GM23338 (cell line): ENCODE results near the gene LIN7C. TPM values are rescaled to one million over a fixed set of nuclear protein-coding genes. Genes with fewer than 3 reads are reported as not detected.

Source experiments
- ATAC-seq: fragments of 200-7000 bp; cut with Tn5 transposase; 3 replicates; pipeline ENCODE4 v1.9.1; 2020
- DNase-seq: peaks from one replicate; pipeline ENCODE4 v3.0.0-alpha.2; 2015; ENCODE audit warnings: low spot score
- H2AFZ ChIP-seq: fragments of 200-600 bp; sonication (generic); 2 replicates; pipeline ENCODE4 v1.8.0; 2016; ENCODE audit warnings: antibody characterized with exemption, mild to moderate bottlenecking, moderate library complexity
- H3F3A ChIP-seq: fragments of 200-600 bp; sonication (generic); replicated peaks from 2 replicates; pipeline ENCODE4 v1.8.0; 2017; ENCODE audit warnings: antibody characterized with exemption, mixed run types, low read depth
- H3K27ac ChIP-seq: fragments of 200-600 bp; sonication (generic); 2 replicates; pipeline ENCODE4 v1.6.1; 2016; ENCODE audit warnings: low read depth
- H3K27me3 ChIP-seq: fragments of 200-600 bp; sonication (generic); 2 replicates; pipeline ENCODE4 v1.8.0; 2016; ENCODE audit warnings: mild to moderate bottlenecking, mixed run types, moderate library complexity; ENCODE audit not compliant: insufficient read depth
- H3K36me3 ChIP-seq: fragments of 200-600 bp; sonication (generic); 2 replicates; pipeline ENCODE4 v1.8.0; 2016; ENCODE audit warnings: mild to moderate bottlenecking; ENCODE audit not compliant: insufficient read depth
- H3K4me1 ChIP-seq: fragments of 200-600 bp; sonication (generic); 2 replicates; pipeline ENCODE4 v1.8.0; 2016; ENCODE audit warnings: mild to moderate bottlenecking, moderate library complexity; ENCODE audit not compliant: insufficient read depth
- H3K4me2 ChIP-seq: fragments of 200-600 bp; sonication (generic); 2 replicates; pipeline ENCODE4 v1.7.1; 2017; ENCODE audit warnings: mixed run types
- H3K4me3 ChIP-seq: fragments of 200-600 bp; sonication (generic); 2 replicates; pipeline ENCODE4 v1.6.1; 2016; ENCODE audit warnings: mixed run types
- H3K79me2 ChIP-seq: fragments of 200-600 bp; sonication (generic); replicated peaks from 2 replicates; pipeline ENCODE4 v1.8.0; 2017; ENCODE audit warnings: mild to moderate bottlenecking; ENCODE audit not compliant: insufficient read depth
- H3K9me2 ChIP-seq: fragments of 200-600 bp; sonication (generic); 2 replicates; pipeline ENCODE4 v1.8.0; 2017; ENCODE audit not compliant: insufficient read depth
- H4K20me1 ChIP-seq: fragments of 200-600 bp; sonication (generic); replicated peaks from 2 replicates; pipeline ENCODE4 v1.8.0; 2017; ENCODE audit warnings: mild to moderate bottlenecking; ENCODE audit not compliant: insufficient read depth
- H3K27ac Mint-ChIP-seq: 2 replicates; pipeline ENCODE4 v1.8.0; 2020; ENCODE audit warnings: inconsistent platforms, mild to moderate bottlenecking, moderate library complexity, mixed read lengths
- H3K27me3 Mint-ChIP-seq: 3 replicates; pipeline ENCODE4 v1.8.0; 2022; ENCODE audit warnings: low read depth, mild to moderate bottlenecking, moderate library complexity, mixed read lengths, inconsistent platforms; ENCODE audit not compliant: insufficient read depth, poor library complexity
- H3K36me3 Mint-ChIP-seq: 3 replicates; pipeline ENCODE4 v1.8.0; 2021; ENCODE audit warnings: low read depth, mild to moderate bottlenecking, inconsistent platforms, moderate library complexity, mixed read lengths
- H3K4me1 Mint-ChIP-seq: 3 replicates; pipeline ENCODE4 v1.8.0; 2020; ENCODE audit warnings: mild to moderate bottlenecking, inconsistent platforms, mixed read lengths
- H3K4me3 Mint-ChIP-seq: 3 replicates; pipeline ENCODE4 v1.8.0; 2021; ENCODE audit warnings: moderate library complexity, mild to moderate bottlenecking, inconsistent platforms, mixed read lengths
- H3K9me3 Mint-ChIP-seq: 3 replicates; pipeline ENCODE4 v1.8.0; 2020; ENCODE audit warnings: moderate library complexity, mild to moderate bottlenecking, inconsistent platforms, mixed read lengths
- CTCF ChIP-seq, 2 experiments: fragments of 200-600 bp in 1 of 2; sonication (generic) in 1 of 2; conservative IDR thresholded peaks; 2 replicates each; pipeline versions ENCODE4 v1.5.1 to v1.6.1; 2016 to 2017; ENCODE audit warnings: antibody characterized with exemption in 2 of 2, low read depth in 2 of 2, mild to moderate bottlenecking in 2 of 2, moderate library complexity in 1 of 2
- ETS1 ChIP-seq: IDR thresholded peaks from 2 replicates; pipeline ENCODE4 v1.6.1; 2016; ENCODE audit warnings: antibody characterized with exemption
- EZH2 ChIP-seq: fragments of 200-600 bp; sonication (generic); IDR thresholded peaks from one replicate; pipeline ENCODE4 v1.8.0; 2017; ENCODE audit warnings: antibody characterized with exemption, mild to moderate bottlenecking, low read depth; ENCODE audit not compliant: unreplicated experiment
- EZH2phosphoT487 ChIP-seq: fragments of 200-600 bp; sonication (generic); IDR thresholded peaks from one replicate; pipeline ENCODE4 v1.8.1; 2018; ENCODE audit warnings: antibody characterized with exemption; ENCODE audit not compliant: unreplicated experiment
- JUNB ChIP-seq: IDR thresholded peaks from one replicate; pipeline ENCODE4 v1.6.1; 2016; ENCODE audit warnings: antibody characterized with exemption; ENCODE audit not compliant: unreplicated experiment
- NANOG ChIP-seq: IDR thresholded peaks from 2 replicates; pipeline ENCODE4 v1.6.1; 2016; ENCODE audit warnings: antibody characterized with exemption, borderline replicate concordance
- POLR2AphosphoS5 ChIP-seq: IDR thresholded peaks from 2 replicates; pipeline ENCODE4 v1.6.1; 2016; ENCODE audit warnings: antibody characterized with exemption, low read depth
- REST ChIP-seq: IDR thresholded peaks from one replicate; pipeline ENCODE4 v1.6.1; 2018; ENCODE audit warnings: antibody characterized with exemption; ENCODE audit not compliant: unreplicated experiment
- ZNF114 ChIP-seq: fragments of 250-450 bp; sonication (Bioruptor Pico); IDR thresholded peaks from 2 replicates; pipeline ENCODE4 v1.5.0; 2020; ENCODE audit warnings: mild to moderate bottlenecking, moderate library complexity
- ZNF331 ChIP-seq: fragments of 250-450 bp; sonication (Bioruptor Pico); IDR thresholded peaks from 2 replicates; pipeline ENCODE4 v1.5.0; 2020; ENCODE audit warnings: low read depth, mild to moderate bottlenecking, moderate library complexity
- ZNF462 ChIP-seq: fragments of 250-450 bp; sonication (Bioruptor Pico); IDR thresholded peaks from 2 replicates; pipeline ENCODE4 v1.5.0; 2020; ENCODE audit warnings: mild to moderate bottlenecking, moderate library complexity
- polyA plus RNA-seq: library from polyadenylated mRNA; unstranded; fragments of >200 nt; fragmentation: Nextera tagmentation; extraction: Ambion mirVana; gene quantifications from 2 replicates; pipeline ENCODE4 v1.2.1, GENCODE V29; 2016
- total RNA-seq: library from RNA; depleted of rRNA; stranded (reverse); fragments of >200 nt; shearing (Covaris generic); gene quantifications from 2 replicates; pipeline ENCODE4 v1.2.3, GENCODE V29; 2014

LIN7C gene
- total and polyA plus RNA-seq, 2 experiments from 2014 or later = 22.5 to 61.0 TPM

GRCh38 chr11:27504205-27504604 is 2.4 kb downstream of the LIN7C start:
- no peak for DNase-seq
- no peak for ATAC-seq
- Mint-ChIP-seq H3K27ac (no peak overlapping the region), H3K4me1 (peaks cover 17% of the 10 kb centered on the region), H3K27me3 (peaks cover 2% of the 10 kb centered on the region), H3K9me3 (no peaks in the 10 kb centered on the region), H3K36me3 (peaks cover 28% of the 10 kb centered on the region; the same call in 2 of the 3 replicates), H3K4me3 (no peak overlapping the region)
- Histone ChIP-seq H3K79me2 (peaks cover 48% of the 10 kb centered on the region), H2AFZ (no peak overlapping the region), H3K4me2 (no peak overlapping the region), H3F3A (0 out of 2 replicates have a peak, but pooled peaks cover 7% of the 10 kb centered on the region), H3K9me2 (no peaks in the 10 kb centered on the region), H4K20me1 (peaks cover 19% of the 10 kb centered on the region), H3K36me3 (peaks cover 15% of the 10 kb centered on the region), H3K4me1 (peaks cover 5% of the 10 kb centered on the region), H3K27me3 (no peaks in the 10 kb centered on the region), H3K27ac (no peak overlapping the region), H3K4me3 (no peak overlapping the region)
- no peak for TF ChIP-seq POLR2AphosphoS5
- TF ChIP-seq CTCF (conservative IDR thresholded peaks at IDR 0.05; ENCODE audit: low read depth in 2 of 2) = no peak
- no peak for TF ChIP-seq REST
- no peak for TF ChIP-seq ETS1
- TF ChIP-seq EZH2phosphoT487 = no peak
- no peak for TF ChIP-seq ZNF331 (CRISPR knock-in tag)
- TF ChIP-seq NANOG = no peak
- TF ChIP-seq EZH2 = no peak
- no peak for TF ChIP-seq ZNF462
- TF ChIP-seq JUNB = no peak
- no peak for TF ChIP-seq ZNF114 (CRISPR knock-in tag)
